GM21367 (cell line): ENCODE measurements around the gene MCAM.

ENCODE experiments used
- ATAC-seq: cut with Tn5 transposase; IDR thresholded peaks from one replicate; pipeline ENCODE4 v1.9.1; 2021; ENCODE audit not compliant: unreplicated experiment

The MCAM gene

GRCh38 chr11:119309953-119310681 is 6.8 kb downstream of the MCAM start:
- no peak for ATAC-seq

GRCh38 chr11:119309411-119309810 is 7.5 kb downstream of the MCAM start:
- ATAC-seq, result no peak

- ATAC-seq, result no peak
Observed at GRCh38 chr11:119307974-119308373, 9.0 kb downstream of the MCAM start.

- ATAC-seq, result no peak
Observed at GRCh38 chr11:119307219-119307618, 9.7 kb downstream of the MCAM start.

GRCh38 chr11:119306373-119306890 is 10.5 kb downstream of the MCAM start:
- no peak for ATAC-seq

- ATAC-seq, result no peak
Observed at GRCh38 chr11:119305556-119306372, 11.2 kb downstream of the MCAM start.

GRCh38 chr11:119303227-119303718 is 13.7 kb downstream of the MCAM start:
- ATAC-seq, result no peak

- ATAC-seq, result no peak
Observed at GRCh38 chr11:119300198-119300964, 16.5 kb downstream of the MCAM start.

- no peak for ATAC-seq
Observed at GRCh38 chr11:119299416-119299815, 17.5 kb downstream of the MCAM start.

GRCh38 chr11:119298726-119299125 is 18.2 kb downstream of the MCAM start:
- ATAC-seq, result no peak

- no peak for ATAC-seq
Observed at GRCh38 chr11:119297938-119298337, 19.0 kb downstream of the MCAM start.

GRCh38 chr11:119295178-119295577 is 21.8 kb downstream of the MCAM start:
- no peak for ATAC-seq

- ATAC-seq, result no peak
Observed at GRCh38 chr11:119293461-119293860, 23.5 kb downstream of the MCAM start.

- no peak for ATAC-seq
Observed at GRCh38 chr11:119290894-119291497, 25.9 kb downstream of the MCAM start.

- ATAC-seq, result no peak
Observed at GRCh38 chr11:119288219-119288618, 28.7 kb downstream of the MCAM start.

GRCh38 chr11:119285431-119285830 is 31.5 kb downstream of the MCAM start:
- ATAC-seq, result no peak

GRCh38 chr11:119284344-119285157 is 32.4 kb downstream of the MCAM start:
- ATAC-seq, result no peak

- no peak for ATAC-seq
Observed at GRCh38 chr11:119282495-119282894, 34.4 kb downstream of the MCAM start.

GRCh38 chr11:119277660-119278059 is 39.3 kb downstream of the MCAM start:
- no peak for ATAC-seq

GRCh38 chr11:119273721-119274120 is 43.2 kb downstream of the MCAM start:
- no peak for ATAC-seq
